ENCODE measurements around the gene PRKCE.
A peak's percentile ranks its signal among the peaks of the same experiment; 100 is the strongest.
"Not testable (repeated sequence)": the region's sequence is repeated elsewhere in the genome, so short reads cannot be mapped to it uniquely, and the experiment has no call there.

The PRKCE gene

GRCh38 chr2:46181306-46181705 is 529.8 kb downstream of the PRKCE start:
- no peak for DNase-seq

- DNase-seq, result peak in 2 of 3 experiments; percentile 10 to 32
Measured at GRCh38 chr2:46181789-46182530, 530.5 kb downstream of the PRKCE start.

- no peak for DNase-seq
Measured at GRCh38 chr2:46183426-46183825, 532.0 kb downstream of the PRKCE start.

GRCh38 chr2:46184794-46185583 is 533.5 kb downstream of the PRKCE start:
- DNase-seq, result no peak

GRCh38 chr2:46187112-46187618 is 535.7 kb downstream of the PRKCE start:
- no peak for DNase-seq

- no peak for DNase-seq
Measured at GRCh38 chr2:46188041-46188716, 536.7 kb downstream of the PRKCE start.

- DNase-seq, result no peak
Measured at GRCh38 chr2:46193356-46193755, 541.9 kb downstream of the PRKCE start.

GRCh38 chr2:46193855-46194254 is 542.4 kb downstream of the PRKCE start:
- DNase-seq, result no peak

GRCh38 chr2:46194856-46195255 is 543.4 kb downstream of the PRKCE start:
- DNase-seq, result no peak

GRCh38 chr2:46195819-46196218 is 544.3 kb downstream of the PRKCE start:
- DNase-seq, result no peak

GRCh38 chr2:46196871-46197462 is 545.5 kb downstream of the PRKCE start:
- DNase-seq, result no peak

- DNase-seq, result no peak
Measured at GRCh38 chr2:46197672-46198071, 546.2 kb downstream of the PRKCE start.

GRCh38 chr2:46198164-46198883 is 546.8 kb downstream of the PRKCE start:
- DNase-seq, result no peak

- DNase-seq, result no peak
Measured at GRCh38 chr2:46198966-46199365, 547.5 kb downstream of the PRKCE start.

- DNase-seq, result no peak
Measured at GRCh38 chr2:46200100-46200690, 548.7 kb downstream of the PRKCE start.

GRCh38 chr2:46200861-46201605 is 549.6 kb downstream of the PRKCE start:
- DNase-seq, result no peak

- DNase-seq, result no peak
Measured at GRCh38 chr2:46202453-46202852, 551.0 kb downstream of the PRKCE start.

GRCh38 chr2:46202987-46203386 is 551.5 kb downstream of the PRKCE start:
- DNase-seq, result no peak

- not testable (repeated sequence) for DNase-seq
Measured at GRCh38 chr2:46203636-46204035, 552.2 kb downstream of the PRKCE start.

GRCh38 chr2:46207591-46207990 is 556.1 kb downstream of the PRKCE start:
- DNase-seq, result no peak

- DNase-seq, result no peak
Measured at GRCh38 chr2:46208766-46209165, 557.3 kb downstream of the PRKCE start.
